ENCODE measurements around the gene FAM111A. TPM values are rescaled to one million over a fixed set of nuclear protein-coding genes. Genes with fewer than 3 reads are reported as not detected.

The FAM111A gene
- polyA plus RNA-seq, 1 of the 3 experiments (the other 2 are of a cell fraction) = 5.9 TPM

DNA sequence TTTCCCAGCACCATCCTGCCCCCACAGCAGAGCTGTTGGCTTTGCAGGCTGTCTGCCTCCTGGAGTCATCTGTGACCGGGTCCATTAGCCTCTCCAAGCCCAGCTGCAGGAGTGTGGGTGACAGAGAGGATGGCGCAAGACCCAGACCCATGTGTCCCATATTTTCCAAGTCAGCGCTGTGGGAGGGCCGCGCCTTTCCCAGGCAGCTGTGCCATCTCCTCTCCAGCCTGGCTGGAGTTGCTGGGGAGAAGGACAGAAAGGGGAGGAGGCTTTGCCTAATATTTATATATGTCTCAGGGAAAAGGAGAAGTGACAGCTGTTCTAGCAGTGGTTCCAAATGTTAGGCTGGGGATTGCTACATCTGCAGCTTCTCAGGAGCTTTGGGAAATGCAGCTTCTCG, 44.9 kb downstream of the FAM111A start:
- ChIA-PET POLR2A (no interaction called here), CTCF (interaction anchor here (1.2 to 6.2 kb wide), 2 partner anchors 15 to 29 kb away, joined by 5 to 58 read pairs; partner anchors contain the start of gene DTX4)
- 70% methylated on average over 6 of the region's 6 CpGs for WGBS (ENCODE audit: low lambda C conversion rate)
- TF ChIP-seq MEF2A (IDR thresholded peaks at IDR 0.05; ENCODE audit: borderline replicate concordance, low read depth) (no peak), RXRA (IDR thresholded peaks at IDR 0.05; ENCODE audit: borderline replicate concordance, low read depth) (no peak), EP300 (IDR thresholded peaks at IDR 0.05; ENCODE audit: borderline replicate concordance in 1 of 2, low read depth in 1 of 2, low read length in 1 of 2) (no peak), TAF1 (IDR thresholded peaks at IDR 0.05; ENCODE audit: borderline replicate concordance, low read depth, low read length) (no peak), SIN3A (IDR thresholded peaks at IDR 0.05; ENCODE audit: borderline replicate concordance, low read depth, low read length) (no peak), SMC3 (IDR thresholded peaks at IDR 0.05; ENCODE audit: low read depth, low read length) (no peak), NRF1 (IDR thresholded peaks at IDR 0.05; ENCODE audit: low read depth, low read length) (no peak), RAD21 (IDR thresholded peaks at IDR 0.05; ENCODE audit: low read length) (no peak), GABPA (IDR thresholded peaks at IDR 0.05; ENCODE audit: low read depth) (no peak), CTCF (IDR thresholded peaks at IDR 0.05) (no peak), NFIC (IDR thresholded peaks at IDR 0.05; ENCODE audit: borderline replicate concordance) (no peak), FOXJ3 (CRISPR knock-in tag; IDR thresholded peaks at IDR 0.05) (no peak), RCOR1 (IDR thresholded peaks at IDR 0.05; ENCODE audit: low read length) (no peak), EZH2phosphoT487 (IDR thresholded peaks at IDR 0.05; ENCODE audit: borderline replicate concordance, low read depth) (no peak), USF1 (IDR thresholded peaks at IDR 0.05; ENCODE audit: borderline replicate concordance, low read depth) (no peak), TEAD4 (IDR thresholded peaks at IDR 0.05; ENCODE audit: borderline replicate concordance, insufficient read depth) (no peak), FOSL2 (IDR thresholded peaks at IDR 0.05; ENCODE audit: borderline replicate concordance, low read depth) (no peak)
- TF ChIP-seq, protein P1, sequence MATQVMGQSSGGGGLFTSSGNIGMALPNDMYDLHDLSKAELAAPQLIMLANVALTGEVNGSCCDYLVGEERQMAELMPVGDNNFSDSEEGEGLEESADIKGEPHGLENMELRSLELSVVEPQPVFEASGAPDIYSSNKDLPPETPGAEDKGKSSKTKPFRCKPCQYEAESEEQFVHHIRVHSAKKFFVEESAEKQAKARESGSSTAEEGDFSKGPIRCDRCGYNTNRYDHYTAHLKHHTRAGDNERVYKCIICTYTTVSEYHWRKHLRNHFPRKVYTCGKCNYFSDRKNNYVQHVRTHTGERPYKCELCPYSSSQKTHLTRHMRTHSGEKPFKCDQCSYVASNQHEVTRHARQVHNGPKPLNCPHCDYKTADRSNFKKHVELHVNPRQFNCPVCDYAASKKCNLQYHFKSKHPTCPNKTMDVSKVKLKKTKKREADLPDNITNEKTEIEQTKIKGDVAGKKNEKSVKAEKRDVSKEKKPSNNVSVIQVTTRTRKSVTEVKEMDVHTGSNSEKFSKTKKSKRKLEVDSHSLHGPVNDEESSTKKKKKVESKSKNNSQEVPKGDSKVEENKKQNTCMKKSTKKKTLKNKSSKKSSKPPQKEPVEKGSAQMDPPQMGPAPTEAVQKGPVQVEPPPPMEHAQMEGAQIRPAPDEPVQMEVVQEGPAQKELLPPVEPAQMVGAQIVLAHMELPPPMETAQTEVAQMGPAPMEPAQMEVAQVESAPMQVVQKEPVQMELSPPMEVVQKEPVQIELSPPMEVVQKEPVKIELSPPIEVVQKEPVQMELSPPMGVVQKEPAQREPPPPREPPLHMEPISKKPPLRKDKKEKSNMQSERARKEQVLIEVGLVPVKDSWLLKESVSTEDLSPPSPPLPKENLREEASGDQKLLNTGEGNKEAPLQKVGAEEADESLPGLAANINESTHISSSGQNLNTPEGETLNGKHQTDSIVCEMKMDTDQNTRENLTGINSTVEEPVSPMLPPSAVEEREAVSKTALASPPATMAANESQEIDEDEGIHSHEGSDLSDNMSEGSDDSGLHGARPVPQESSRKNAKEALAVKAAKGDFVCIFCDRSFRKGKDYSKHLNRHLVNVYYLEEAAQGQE (IDR thresholded peaks at IDR 0.05; ENCODE audit: low read depth, low read length) = no peak
- Histone ChIP-seq H3K79me2 (ENCODE audit: insufficient read depth) (no peaks in the 10 kb centered on the region), H3K36me3 (replicated peaks in 1 of 2; ENCODE audit: control insufficient read depth in 1 of 2, insufficient read depth in 2 of 2, low read length in 1 of 2) (no peaks in the 10 kb centered on the region), H4K20me1 (ENCODE audit: insufficient read depth) (no peaks in the 10 kb centered on the region), H3K4me2 (no peak overlapping the region), H3K27ac (ENCODE audit: low read depth in 2 of 2, low read length in 1 of 2) (no peak overlapping the region), H2AFZ (ENCODE audit: low read depth) (no peak overlapping the region), H3K27me3 (ENCODE audit: insufficient read depth) (peaks cover 5% of the 10 kb centered on the region; the same call in 1 of the 2 replicates), H3F3A (replicated peaks; ENCODE audit: insufficient read depth) (no peaks in the 10 kb centered on the region), H3K9ac (no peak overlapping the region), H3K9me2 (no peaks in the 10 kb centered on the region), H3K9me3 (no peaks in the 10 kb centered on the region), H3K4me1 (ENCODE audit: control insufficient read depth in 1 of 2, insufficient read depth in 2 of 2, low read depth in 1 of 2, low read length in 1 of 2) (no peaks in the 10 kb centered on the region), H3K4me3 (ENCODE audit: low read depth in 2 of 2, low read length in 1 of 2) (no peak overlapping the region)
- DNase-seq = no peak
